DND-41 (cell line): ENCODE measurements around the gene PACS2.

Source experiments
- ATAC-seq: fragments of 200-7000 bp; cut with Tn5 transposase; 3 replicates; pipeline ENCODE4 v1.9.1; 2021; ENCODE audit warnings: low read depth; ENCODE audit not compliant: insufficient read depth
- DNase-seq: peaks from one replicate; pipeline ENCODE4 v3.0.0-alpha.2; 2020
- H2AFZ ChIP-seq: 2 replicates; pipeline ENCODE4 v1.6.0; 2012; ENCODE audit warnings: low read depth, low read length
- H3K27ac ChIP-seq: 2 replicates; pipeline ENCODE4 v1.5.1; 2012; ENCODE audit warnings: low read length, inconsistent platforms
- H3K27me3 ChIP-seq: fragments of 200-600 bp; sonication (generic); 2 replicates; pipeline ENCODE4 v1.6.0; 2012; ENCODE audit warnings: low read length, mild to moderate bottlenecking, inconsistent platforms; ENCODE audit not compliant: insufficient read depth, poor library complexity
- H3K36me3 ChIP-seq: 2 replicates; pipeline ENCODE4 v1.5.1; 2012; ENCODE audit warnings: low read length, inconsistent platforms; ENCODE audit not compliant: insufficient read depth
- H3K4me1 ChIP-seq: 2 replicates; pipeline ENCODE4 v1.5.1; 2012; ENCODE audit warnings: mild to moderate bottlenecking, low read length; ENCODE audit not compliant: insufficient read depth
- H3K4me2 ChIP-seq: 2 replicates; pipeline ENCODE4 v1.6.0; 2012; ENCODE audit warnings: mild to moderate bottlenecking, moderate library complexity, low read length, inconsistent platforms; ENCODE audit not compliant: insufficient read depth
- H3K4me3 ChIP-seq, 2 experiments: fragments of 200-600 bp in 1 of 2; shearing (Covaris generic) in 1 of 2; 2 replicates each; pipeline ENCODE4 v1.5.1; 2012 to 2016; ENCODE audit warnings: inconsistent platforms in 2 of 2, low read length in 2 of 2, mild to moderate bottlenecking in 2 of 2, low read depth in 1 of 2, moderate library complexity in 1 of 2
- H3K79me2 ChIP-seq: 2 replicates; pipeline ENCODE4 v1.6.0; 2012; ENCODE audit warnings: low read length, inconsistent platforms; ENCODE audit not compliant: insufficient read depth
- H3K9ac ChIP-seq: 2 replicates; pipeline ENCODE4 v1.6.0; 2012; ENCODE audit warnings: low read depth, mild to moderate bottlenecking, inconsistent platforms, low read length, moderate library complexity
- H3K9me3 ChIP-seq: 2 replicates; pipeline ENCODE4 v1.5.1; 2012; ENCODE audit warnings: low read length, moderate library complexity, mild to moderate bottlenecking, inconsistent platforms; ENCODE audit not compliant: insufficient read depth, severe bottlenecking
- H4K20me1 ChIP-seq: 2 replicates; pipeline ENCODE4 v1.6.0; 2012; ENCODE audit warnings: low read length; ENCODE audit not compliant: insufficient read depth
- CTCF ChIP-seq: IDR thresholded peaks from 2 replicates; pipeline ENCODE4 v1.5.1; 2012; ENCODE audit warnings: borderline replicate concordance, low read length, moderate library complexity, mild to moderate bottlenecking; ENCODE audit not compliant: poor library complexity, severe bottlenecking; ENCODE audit errors: extremely low read depth
- EZH2 ChIP-seq: IDR thresholded peaks from 3 replicates; pipeline ENCODE4 v1.6.1; 2012; ENCODE audit warnings: borderline replicate concordance, low read depth, mild to moderate bottlenecking, moderate library complexity, low read length, inconsistent platforms; ENCODE audit not compliant: severe bottlenecking

PACS2 gene

GRCh38 chr14:105384605-105385321 is 70.2 kb downstream of the PACS2 start:
- Histone ChIP-seq H3K27me3 (no peaks in the 10 kb centered on the region), H3K36me3 (peaks cover 44% of the 10 kb centered on the region), H3K9me3 (no peaks in the 10 kb centered on the region), H3K27ac (no peak overlapping the region), H3K9ac (no peak overlapping the region), H3K4me2 (no peak overlapping the region), H3K4me1 (no peaks in the 10 kb centered on the region), H3K79me2 (no peaks in the 10 kb centered on the region), H3K4me3 (no peak overlapping the region), H4K20me1 (no peaks in the 10 kb centered on the region), H2AFZ (no peak overlapping the region)
- ATAC-seq (no peak), DNase-seq (no peak)
- no peak for TF ChIP-seq CTCF
- TF ChIP-seq EZH2: no peak

- H3K79me2 ChIP-seq: no peaks in the 10 kb centered on the region
- TF ChIP-seq CTCF: no peak
- no peak for TF ChIP-seq EZH2
- no peak overlapping the region for H2AFZ ChIP-seq
- H3K9ac ChIP-seq: no peak overlapping the region
- no peak overlapping the region for H3K27ac ChIP-seq
- ATAC-seq: no peak
- no peaks in the 10 kb centered on the region for H3K4me1 ChIP-seq
- no peak overlapping the region for H3K4me3 ChIP-seq
- H3K36me3 ChIP-seq: peaks cover 41% of the 10 kb centered on the region
- no peaks in the 10 kb centered on the region for H3K9me3 ChIP-seq
- H4K20me1 ChIP-seq: no peaks in the 10 kb centered on the region
- DNase-seq: no peak
- H3K27me3 ChIP-seq: no peaks in the 10 kb centered on the region
- H3K4me2 ChIP-seq: no peak overlapping the region
Observed at GRCh38 chr14:105385322-105385637, 70.7 kb downstream of the PACS2 start.

- Histone ChIP-seq H3K4me3 (no peak overlapping the region), H2AFZ (no peak overlapping the region), H3K9ac (no peak overlapping the region), H3K36me3 (peaks cover 41% of the 10 kb centered on the region), H3K4me2 (no peak overlapping the region), H3K9me3 (no peaks in the 10 kb centered on the region), H3K79me2 (no peaks in the 10 kb centered on the region), H3K27ac (no peak overlapping the region), H3K4me1 (no peaks in the 10 kb centered on the region), H4K20me1 (no peaks in the 10 kb centered on the region), H3K27me3 (no peaks in the 10 kb centered on the region)
- ATAC-seq: no peak
- TF ChIP-seq EZH2 (no peak), CTCF (no peak)
- no peak for DNase-seq
Observed at GRCh38 chr14:105385698-105386365, 71.3 kb downstream of the PACS2 start.
